Kidney epithelial cell (primary cell): ENCODE data around the gene FADS2. TPM values are rescaled to one million over a fixed set of nuclear protein-coding genes. Genes with fewer than 3 reads are reported as not detected.
A peak's percentile ranks its signal among the peaks of the same experiment; 100 is the strongest.

Experiments used
- DNase-seq: peaks from one replicate; pipeline ENCODE4 v3.0.0-alpha.2; 2010; ENCODE audit warnings: low read depth
- H3K27me3 ChIP-seq: 2 replicates; pipeline ENCODE4 v1.6.0; 2011; ENCODE audit warnings: low read length; ENCODE audit not compliant: control insufficient read depth, insufficient read depth
- H3K36me3 ChIP-seq: 2 replicates; pipeline ENCODE4 v1.5.1; 2011; ENCODE audit warnings: low read length; ENCODE audit not compliant: control insufficient read depth, insufficient read depth
- H3K4me3 ChIP-seq: 2 replicates; pipeline ENCODE4 v1.5.1; 2011; ENCODE audit warnings: low read depth, mild to moderate bottlenecking, control low read depth, low read length
- CTCF ChIP-seq: IDR thresholded peaks from 2 replicates; pipeline ENCODE4 v1.5.1; 2011; ENCODE audit warnings: mild to moderate bottlenecking, moderate library complexity, low read length, control low read depth, inconsistent platforms; ENCODE audit not compliant: insufficient read depth, poor library complexity, severe bottlenecking
- total RNA-seq: library from RNA; depleted of rRNA; stranded (reverse); fragments of >200 nt; gene quantifications from 2 replicates; pipeline ENCODE4 v1.2.3, GENCODE V29; 2015

Gene FADS2
- total RNA-seq, 1 donor from 2014 or later = 235 TPM

DNA sequence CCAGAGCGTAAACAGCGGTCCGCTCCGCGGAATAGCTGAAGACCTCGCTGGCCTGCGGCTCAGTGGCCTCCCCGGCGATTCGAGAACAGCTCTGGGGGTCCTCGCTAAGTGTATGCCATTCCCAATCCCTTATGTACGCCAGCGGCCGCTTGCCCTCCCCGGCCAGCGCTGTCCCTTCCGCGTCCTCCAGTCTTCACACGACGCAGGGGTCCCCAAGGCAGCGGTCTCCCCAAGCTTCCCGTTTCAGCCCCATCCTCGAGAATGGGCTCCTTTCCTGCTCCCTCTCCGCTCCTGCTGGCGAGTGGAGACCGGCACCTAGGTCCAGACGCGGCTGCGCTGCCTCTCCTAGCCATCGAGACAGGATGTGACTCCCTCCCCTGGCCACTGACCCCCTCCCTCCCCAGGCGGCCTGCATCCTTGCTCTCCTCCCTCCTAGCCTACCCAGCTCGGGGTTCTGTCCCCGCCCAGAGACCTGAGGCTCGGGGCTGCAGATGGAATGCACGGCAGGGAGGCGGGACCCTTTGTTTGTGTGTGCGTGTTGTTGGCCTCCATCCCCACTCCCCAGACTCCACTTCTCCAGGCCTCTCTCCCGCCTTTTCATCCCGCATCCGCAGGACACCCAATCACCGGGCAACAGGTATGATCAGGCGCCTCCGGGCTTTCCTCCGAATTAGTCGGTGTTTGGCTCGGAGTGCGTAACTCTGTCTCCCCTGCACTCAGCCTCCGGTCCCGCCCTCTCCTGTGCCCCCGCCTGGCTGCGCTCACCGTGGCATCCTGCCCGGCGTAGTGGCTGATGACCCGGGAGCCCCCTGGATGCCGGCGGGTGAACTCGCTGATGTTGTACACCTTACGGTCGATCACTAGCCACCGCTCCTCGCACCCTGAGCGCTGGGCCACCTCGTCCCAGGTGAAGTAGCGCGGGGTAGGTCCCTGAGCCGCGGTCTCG lies 12.0 kb upstream of the FADS2 start:
- peak overlapping the region; percentile 69 for H3K4me3 ChIP-seq
- TF ChIP-seq CTCF = no peak
- peaks cover 4% of the 10 kb centered on the region for H3K36me3 ChIP-seq
- DNase-seq = no peak
- H3K27me3 ChIP-seq = no peaks in the 10 kb centered on the region

GRCh38 chr11:61816736-61817455 lies 11.2 kb upstream of the FADS2 start, which contains the start of gene FADS1:
Gene FADS1 (minus strand): TSS chr11:61817003. CDS start chr11:61816929, 74 bp downstream.
- no peaks in the 10 kb centered on the region for H3K27me3 ChIP-seq
- peak within 1 kb of the TSS; percentile 69 for H3K4me3 ChIP-seq
- DNase-seq = peak; percentile 73
- peaks cover 4% of the 10 kb centered on the region for H3K36me3 ChIP-seq
- TF ChIP-seq CTCF = peak; percentile 78

DNA sequence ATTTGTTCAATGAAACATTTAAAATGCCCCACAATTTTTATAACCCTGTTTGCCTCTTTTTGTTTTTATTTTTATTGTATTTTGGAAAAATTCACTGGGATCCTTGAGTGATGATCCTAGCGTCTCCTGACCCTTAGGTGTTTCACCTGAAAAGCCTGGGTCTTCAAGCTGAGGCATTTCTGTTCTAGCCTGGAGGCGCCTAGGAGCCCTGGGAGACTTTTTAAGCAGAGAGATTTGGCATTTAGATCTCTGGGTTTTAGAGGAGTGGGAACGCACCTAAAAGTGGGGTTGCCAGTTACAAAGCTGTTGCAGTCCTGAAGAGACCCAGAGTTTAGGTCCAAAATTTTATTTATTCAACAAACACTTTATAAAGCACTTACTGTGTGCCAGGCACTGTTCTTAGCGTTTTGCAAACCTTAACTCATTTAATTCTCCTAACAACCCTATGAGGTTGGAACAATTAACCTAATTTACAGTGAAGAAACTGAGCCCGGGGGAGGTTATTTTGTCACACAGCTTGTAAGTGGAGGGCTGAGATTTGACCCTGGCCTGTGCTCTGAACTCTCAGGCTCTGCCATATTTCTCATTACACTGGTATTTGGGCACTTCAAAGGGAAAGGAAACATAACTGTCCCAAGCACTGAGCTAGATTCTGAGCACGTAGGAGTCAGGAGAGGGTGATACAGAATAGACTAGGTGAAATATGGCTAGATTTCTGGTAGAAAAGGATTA lies 10.5 kb upstream of the FADS2 start:
- H3K27me3 ChIP-seq = no peaks in the 10 kb centered on the region
- DNase-seq = no peak
- H3K36me3 ChIP-seq = peaks cover 2% of the 10 kb centered on the region
- peak overlapping the region; percentile 69 for H3K4me3 ChIP-seq
- TF ChIP-seq CTCF = no peak

DNA sequence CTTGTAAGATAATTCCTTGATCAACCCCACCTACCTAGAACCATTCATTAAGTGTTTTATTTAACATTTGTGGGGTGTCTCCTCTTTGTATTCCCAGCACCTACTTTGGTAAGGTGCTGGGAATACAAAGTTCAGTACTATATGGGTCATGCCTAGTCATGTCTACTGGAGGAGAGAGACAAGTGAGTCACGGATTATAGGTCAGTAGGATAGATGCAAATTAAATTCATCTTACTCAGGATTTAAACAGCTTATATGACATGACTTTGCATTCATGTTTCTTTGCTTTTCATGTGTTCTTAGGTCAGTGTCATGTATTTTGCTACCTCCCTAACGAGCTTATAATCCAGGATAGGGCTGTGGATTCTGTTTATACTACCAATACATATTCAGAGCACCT lies 7.9 kb upstream of the FADS2 start:
- H3K36me3 ChIP-seq = no peaks in the 10 kb centered on the region
- no peak overlapping the region for H3K4me3 ChIP-seq
- no peak for TF ChIP-seq CTCF
- DNase-seq = no peak
- H3K27me3 ChIP-seq = no peaks in the 10 kb centered on the region

- H3K36me3 ChIP-seq = no peaks in the 10 kb centered on the region
- no peaks in the 10 kb centered on the region for H3K27me3 ChIP-seq
- no peak for TF ChIP-seq CTCF
- DNase-seq = no peak
- peak overlapping the region; percentile 84 for H3K4me3 ChIP-seq
These were observed 1.1 kb upstream of the FADS2 start for GRCh38 chr11:61826930-61827570.
